ENCODE data around the gene CEACAM7.

GRCh38 chr19:41627966-41628675 lies 59.9 kb downstream of the CEACAM7 start:
- TF ChIP-seq POLR2A (IDR thresholded peaks at IDR 0.05) (no peak), CTCF (IDR thresholded peaks at IDR 0.05) (no peak)

All from esophagus squamous epithelium (tissue), 4 donors.